Prostate gland (tissue), 2 donors: Measurements from ENCODE around the gene IL9.

Source experiments
- POLR2A ChIP-seq: fragments of 450-650 bp; IDR thresholded peaks from one replicate; pipeline ENCODE4 v1.6.1; 2016; ENCODE audit warnings: antibody characterized with exemption, mild to moderate bottlenecking
- TF ChIP-seq, protein P1 (sequence below), 4 experiments: fragments of 200-600 bp in 2 of 4; fragments of 450-650 bp in 2 of 4; sonication (generic) in 2 of 4; IDR thresholded peaks; 1 replicate in 3 of 4; 2 replicates in 1 of 4; pipeline ENCODE4 v1.5.1; 2016 to 2019; ENCODE audit warnings: antibody characterized with exemption in 4 of 4, mild to moderate bottlenecking in 2 of 4, moderate library complexity in 2 of 4

DNA sequence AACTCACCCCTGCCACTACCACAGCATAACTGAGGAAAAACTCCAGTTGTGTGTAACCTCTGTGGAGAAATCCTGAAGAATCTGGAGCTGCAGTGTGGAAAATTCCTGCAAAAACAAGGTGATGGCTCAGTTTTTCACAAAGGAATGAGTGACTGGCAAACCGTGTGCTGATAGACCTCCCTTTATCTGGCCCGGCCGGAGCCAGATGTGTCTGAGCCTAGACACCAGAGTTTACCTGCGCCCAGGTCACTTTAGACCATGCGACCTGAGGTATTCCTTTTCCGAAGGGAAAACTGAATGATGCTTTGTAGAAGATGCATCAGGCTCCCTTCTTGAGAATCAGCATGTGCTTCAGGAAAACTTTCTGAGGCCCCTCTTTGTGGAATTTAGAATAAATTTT lies 45.0 kb downstream of the IL9 start:
- TF ChIP-seq, protein P1, sequence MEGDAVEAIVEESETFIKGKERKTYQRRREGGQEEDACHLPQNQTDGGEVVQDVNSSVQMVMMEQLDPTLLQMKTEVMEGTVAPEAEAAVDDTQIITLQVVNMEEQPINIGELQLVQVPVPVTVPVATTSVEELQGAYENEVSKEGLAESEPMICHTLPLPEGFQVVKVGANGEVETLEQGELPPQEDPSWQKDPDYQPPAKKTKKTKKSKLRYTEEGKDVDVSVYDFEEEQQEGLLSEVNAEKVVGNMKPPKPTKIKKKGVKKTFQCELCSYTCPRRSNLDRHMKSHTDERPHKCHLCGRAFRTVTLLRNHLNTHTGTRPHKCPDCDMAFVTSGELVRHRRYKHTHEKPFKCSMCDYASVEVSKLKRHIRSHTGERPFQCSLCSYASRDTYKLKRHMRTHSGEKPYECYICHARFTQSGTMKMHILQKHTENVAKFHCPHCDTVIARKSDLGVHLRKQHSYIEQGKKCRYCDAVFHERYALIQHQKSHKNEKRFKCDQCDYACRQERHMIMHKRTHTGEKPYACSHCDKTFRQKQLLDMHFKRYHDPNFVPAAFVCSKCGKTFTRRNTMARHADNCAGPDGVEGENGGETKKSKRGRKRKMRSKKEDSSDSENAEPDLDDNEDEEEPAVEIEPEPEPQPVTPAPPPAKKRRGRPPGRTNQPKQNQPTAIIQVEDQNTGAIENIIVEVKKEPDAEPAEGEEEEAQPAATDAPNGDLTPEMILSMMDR (IDR thresholded peaks at IDR 0.05) = no peak
- TF ChIP-seq POLR2A = no peak
